ENCODE measurements around the gene WDR77.

Gene WDR77

GRCh38 chr1:111487133-111487532 lies 38.1 kb upstream of the WDR77 start:
- DNase-seq (ENCODE audit: low spot score), result no peak
- no peak overlapping the region for H3K27ac ChIP-seq
- H3K4me3 ChIP-seq, result no peak overlapping the region
- TF ChIP-seq CTCF (IDR thresholded peaks at IDR 0.05), result no peak

GRCh38 chr1:111486431-111486830 lies 37.4 kb upstream of the WDR77 start:
- TF ChIP-seq CTCF (IDR thresholded peaks at IDR 0.05), result no peak
- Histone ChIP-seq H3K4me3 (no peak overlapping the region), H3K27ac (no peak overlapping the region)
- no peak for DNase-seq (ENCODE audit: low spot score)

GRCh38 chr1:111484391-111485026 lies 35.5 kb upstream of the WDR77 start:
- H3K27ac ChIP-seq, result no peak overlapping the region
- DNase-seq (ENCODE audit: low spot score), result no peak

GRCh38 chr1:111483876-111484275 lies 34.8 kb upstream of the WDR77 start:
- H3K27ac ChIP-seq, result no peak overlapping the region
- no peak overlapping the region for H3K4me3 ChIP-seq
- no peak for TF ChIP-seq CTCF (IDR thresholded peaks at IDR 0.05)
- DNase-seq (ENCODE audit: low spot score), result no peak

More at GRCh38 chr1:111484391-111485026, 35.5 kb upstream of the WDR77 start:
- H3K4me3 ChIP-seq, result no peak overlapping the region
- TF ChIP-seq CTCF (IDR thresholded peaks at IDR 0.05), result no peak

GRCh38 chr1:111483166-111483565 lies 34.1 kb upstream of the WDR77 start:
- Histone ChIP-seq H3K4me3 (no peak overlapping the region), H3K27ac (no peak overlapping the region)
- TF ChIP-seq CTCF (IDR thresholded peaks at IDR 0.05), result no peak
- no peak for DNase-seq (ENCODE audit: low spot score)

GRCh38 chr1:111481387-111482221 lies 32.5 kb upstream of the WDR77 start:
- TF ChIP-seq CTCF (IDR thresholded peaks at IDR 0.05), result peak; percentile 38
- Histone ChIP-seq H3K27ac (peak overlapping the region in 1 of 2 donors; percentile 49), H3K4me3 (no peak overlapping the region)
- DNase-seq (ENCODE audit: low spot score), result no peak

- no peak for TF ChIP-seq CTCF (IDR thresholded peaks at IDR 0.05)
- no peak for DNase-seq (ENCODE audit: low spot score)
- Histone ChIP-seq H3K27ac (no peak overlapping the region), H3K4me3 (no peak overlapping the region)
These were observed 31.6 kb upstream of the WDR77 start for GRCh38 chr1:111480674-111481073.
